OCI-LY7 (cell line): ENCODE measurements around the gene GNAT3. TPM values are rescaled to one million over a fixed set of nuclear protein-coding genes. Genes with fewer than 3 reads are reported as not detected.

ENCODE experiments used
- BruUV-seq: library from RNA; stranded (reverse); fragments of 400-500 nt; replicated peaks from 2 replicates; lab custom pipeline; 2021; lab: Mats Ljungman, UMichigan
- CTCF ChIA-PET: fragments of 300-600 bp; sonication (Branson Sonifier 250); formaldehyde crosslinking; loops from one replicate; lab custom pipeline; 2022; ENCODE audit warnings: antibody characterized with exemption; ENCODE audit not compliant: unreplicated experiment; lab: Charles Lee
- POLR2A ChIA-PET: fragments of 300-600 bp; sonication (Branson Sonifier 250); formaldehyde crosslinking; loops from one replicate; lab custom pipeline; 2022; ENCODE audit warnings: antibody characterized with exemption; lab: Charles Lee
- DNase-seq: peaks from one replicate; pipeline ENCODE4 v3.0.0-alpha.2; 2015; ENCODE audit warnings: low spot score
- H2AFZ ChIP-seq: fragments of 200-600 bp; sonication (generic), shearing (Covaris generic); 2 replicates; pipeline ENCODE4 v1.6.1; 2014; ENCODE audit warnings: mild to moderate bottlenecking, antibody characterized with exemption, low read length, moderate library complexity
- H3K27ac ChIP-seq: fragments of 200-600 bp; sonication (generic); 2 replicates; pipeline ENCODE4 v1.5.1; 2014; ENCODE audit warnings: mixed run types, low read depth, mild to moderate bottlenecking, moderate library complexity, low read length, inconsistent platforms; ENCODE audit not compliant: poor library complexity, severe bottlenecking
- H3K36me3 ChIP-seq: fragments of 200-600 bp; sonication (generic); 2 replicates; pipeline ENCODE4 v1.6.1; 2014; ENCODE audit warnings: mild to moderate bottlenecking, antibody characterized with exemption, low read length, moderate library complexity, mixed read lengths; ENCODE audit not compliant: insufficient read depth
- H3K4me1 ChIP-seq: fragments of 200-600 bp; sonication (generic); 2 replicates; pipeline ENCODE4 v1.5.1; 2014; ENCODE audit warnings: mild to moderate bottlenecking, low read length; ENCODE audit not compliant: insufficient read depth, poor library complexity, severe bottlenecking
- H3K4me2 ChIP-seq: fragments of 200-600 bp; sonication (generic); 2 replicates; pipeline ENCODE4 v1.6.1; 2014; ENCODE audit warnings: mild to moderate bottlenecking, low read length
- H3K4me3 ChIP-seq: fragments of 200-600 bp; sonication (generic); 2 replicates; pipeline ENCODE4 v1.5.1; 2014; ENCODE audit warnings: mild to moderate bottlenecking, low read depth, low read length; ENCODE audit not compliant: poor library complexity, severe bottlenecking
- H3K79me2 ChIP-seq: fragments of 200-600 bp; sonication (generic); 2 replicates; pipeline ENCODE4 v1.6.1; 2016; ENCODE audit warnings: low read depth, mild to moderate bottlenecking, low read length, moderate library complexity, mixed read lengths; ENCODE audit not compliant: insufficient read depth
- H3K9me2 ChIP-seq: fragments of 200-600 bp; sonication (generic); 2 replicates; pipeline ENCODE4 v1.6.1; 2016; ENCODE audit warnings: mild to moderate bottlenecking, low read length, mixed read lengths; ENCODE audit not compliant: insufficient read depth
- H3K9me3 ChIP-seq: fragments of 200-600 bp; sonication (generic); 2 replicates; pipeline ENCODE4 v1.6.1; 2014; ENCODE audit warnings: mild to moderate bottlenecking, mixed run types, low read length, mixed read lengths
- H4K20me1 ChIP-seq: fragments of 200-600 bp; sonication (generic); 2 replicates; pipeline ENCODE4 v1.6.1; 2014; ENCODE audit warnings: mild to moderate bottlenecking, antibody characterized with exemption, low read length, moderate library complexity, mixed read lengths; ENCODE audit not compliant: insufficient read depth
- CTCF ChIP-seq: fragments of 200-600 bp; sonication (generic); conservative IDR thresholded peaks from 2 replicates; pipeline ENCODE4 v1.5.1; 2014; ENCODE audit warnings: mild to moderate bottlenecking, antibody characterized with exemption, low read length, moderate library complexity, mixed read lengths
- EZH2phosphoT487 ChIP-seq: fragments of 200-600 bp; sonication (generic); IDR thresholded peaks from 2 replicates; pipeline ENCODE4 v1.6.1; 2018; ENCODE audit warnings: low read depth, borderline replicate concordance, mild to moderate bottlenecking, mixed run types, antibody characterized with exemption, low read length, moderate library complexity, mixed read lengths
- intact Hi-C: fragments of 100-400 bp; cut with micrococcal nuclease; formaldehyde crosslinking; loops from one replicate; pipeline ENCODE4 v1.10.0; 2022; ENCODE audit not compliant: unreplicated experiment
- total RNA-seq, 2 experiments: library from RNA; depleted of rRNA in 1 of 2; stranded (reverse); fragments of >200 nt in 1 of 2; shearing (Covaris generic) in 1 of 2; gene quantifications; 2 replicates each; pipeline ENCODE4 v1.2.3, GENCODE V29; 2014 to 2022

The GNAT3 gene
- total RNA-seq, 2 experiments from 2014 or later: not detected

- CTCF ChIA-PET: no interaction called here
Observed at GRCh38 chr7:80508440-80508839, 3.4 kb downstream of the GNAT3 start.

GRCh38 chr7:80505900-80506500, 5.9 kb downstream of the GNAT3 start:
- POLR2A ChIA-PET: no interaction called here
- H3K27ac ChIP-seq: no peak overlapping the region
- no peaks in the 10 kb centered on the region for H3K9me2 ChIP-seq
- CTCF ChIA-PET: no interaction called here
- H3K4me3 ChIP-seq: no peak overlapping the region
- H3K79me2 ChIP-seq: no peaks in the 10 kb centered on the region
- H3K4me1 ChIP-seq: no peaks in the 10 kb centered on the region
- H2AFZ ChIP-seq: no peak overlapping the region
- H3K9me3 ChIP-seq: no peaks in the 10 kb centered on the region
- intact Hi-C loops: no loop called here
- no peaks in the 10 kb centered on the region for H3K36me3 ChIP-seq
- H3K4me2 ChIP-seq: no peak overlapping the region
- no peak for DNase-seq
- TF ChIP-seq CTCF (no peak), EZH2phosphoT487 (no peak)
- H4K20me1 ChIP-seq: no peaks in the 10 kb centered on the region
- no TSS peak for BruUV-seq

More at GRCh38 chr7:80508440-80508839, 3.4 kb downstream of the GNAT3 start:
- Histone ChIP-seq H3K79me2 (no peaks in the 10 kb centered on the region), H3K4me1 (no peaks in the 10 kb centered on the region), H3K9me2 (no peaks in the 10 kb centered on the region), H3K36me3 (no peaks in the 10 kb centered on the region), H3K4me3 (no peak overlapping the region), H3K9me3 (no peaks in the 10 kb centered on the region), H2AFZ (no peak overlapping the region), H3K4me2 (no peak overlapping the region), H3K27ac (no peak overlapping the region), H4K20me1 (no peaks in the 10 kb centered on the region)
- TF ChIP-seq CTCF (no peak), EZH2phosphoT487 (no peak)
- POLR2A ChIA-PET: interaction anchor here (0.7 kb wide), 1 partner anchor 39 kb away, joined by 3 read pairs; no protein-coding TSS in a partner anchor
- intact Hi-C loops: no loop called here
- BruUV-seq: no TSS peak
- no peak for DNase-seq

GRCh38 chr7:80500325-80500724, 11.5 kb downstream of the GNAT3 start:
- intact Hi-C loops: no loop called here
- H3K9me3 ChIP-seq: no peaks in the 10 kb centered on the region
- H3K4me1 ChIP-seq: no peaks in the 10 kb centered on the region
- no peak overlapping the region for H2AFZ ChIP-seq
- TF ChIP-seq EZH2phosphoT487 (no peak), CTCF (no peak)
- H4K20me1 ChIP-seq: no peaks in the 10 kb centered on the region
- H3K27ac ChIP-seq: no peak overlapping the region
- no peak for DNase-seq
- H3K9me2 ChIP-seq: no peaks in the 10 kb centered on the region
- ChIA-PET CTCF (no interaction called here), POLR2A (no interaction called here)
- no peaks in the 10 kb centered on the region for H3K79me2 ChIP-seq
- no peak overlapping the region for H3K4me2 ChIP-seq
- no TSS peak for BruUV-seq
- H3K36me3 ChIP-seq: no peaks in the 10 kb centered on the region
- no peak overlapping the region for H3K4me3 ChIP-seq
